ENCODE data around the gene ADAT3. TPM values are rescaled to one million over a fixed set of nuclear protein-coding genes. Genes with fewer than 3 reads are reported as not detected.
A peak's percentile ranks its signal among the peaks of the same experiment; 100 is the strongest.

Gene ADAT3
- total and polyA plus RNA-seq, 10 donors, result 3.2 to 11.0 (median 8.2) TPM

GRCh38 chr19:1906985-1907562, 1.9 kb downstream of the ADAT3 start:
- Histone ChIP-seq H3K27ac (peak overlapping the region in 4 of 8 donors; percentile 9 to 65 (median 28)), H3K4me1 (peaks cover 27 to 91% (median 75%) of the 10 kb centered on the region in 6 donors), H3K27me3 (replicated peaks in 1 of 7) (no peaks in the 10 kb centered on the region), H3K4me3 (no peak overlapping the region), H3K36me3 (peaks cover 0 to 42% (median 3%) of the 10 kb centered on the region in 6 donors), H3K9me3 (no peaks in the 10 kb centered on the region)
- DNase-seq, result no peak
- TF ChIP-seq POLR2A (IDR thresholded peaks at IDR 0.05) (no peak), POLR2AphosphoS5 (IDR thresholded peaks at IDR 0.05) (no peak)
- TF ChIP-seq, protein P1, sequence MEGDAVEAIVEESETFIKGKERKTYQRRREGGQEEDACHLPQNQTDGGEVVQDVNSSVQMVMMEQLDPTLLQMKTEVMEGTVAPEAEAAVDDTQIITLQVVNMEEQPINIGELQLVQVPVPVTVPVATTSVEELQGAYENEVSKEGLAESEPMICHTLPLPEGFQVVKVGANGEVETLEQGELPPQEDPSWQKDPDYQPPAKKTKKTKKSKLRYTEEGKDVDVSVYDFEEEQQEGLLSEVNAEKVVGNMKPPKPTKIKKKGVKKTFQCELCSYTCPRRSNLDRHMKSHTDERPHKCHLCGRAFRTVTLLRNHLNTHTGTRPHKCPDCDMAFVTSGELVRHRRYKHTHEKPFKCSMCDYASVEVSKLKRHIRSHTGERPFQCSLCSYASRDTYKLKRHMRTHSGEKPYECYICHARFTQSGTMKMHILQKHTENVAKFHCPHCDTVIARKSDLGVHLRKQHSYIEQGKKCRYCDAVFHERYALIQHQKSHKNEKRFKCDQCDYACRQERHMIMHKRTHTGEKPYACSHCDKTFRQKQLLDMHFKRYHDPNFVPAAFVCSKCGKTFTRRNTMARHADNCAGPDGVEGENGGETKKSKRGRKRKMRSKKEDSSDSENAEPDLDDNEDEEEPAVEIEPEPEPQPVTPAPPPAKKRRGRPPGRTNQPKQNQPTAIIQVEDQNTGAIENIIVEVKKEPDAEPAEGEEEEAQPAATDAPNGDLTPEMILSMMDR (IDR thresholded peaks at IDR 0.05 in 8 of 11, conservative IDR thresholded peaks at IDR 0.05 in 3 of 11), result no peak
- WGBS, 5 donors, result 84 to 97% (median 94%) methylated on average over 10 of the region's 10 CpGs
- intact Hi-C loops (cut with DNase I; ENCODE audit: low total_unique reads), result no loop called here

GRCh38 chr19:1907563-1908363, 2.6 kb downstream of the ADAT3 start:
- DNase-seq, result no peak
- TF ChIP-seq POLR2AphosphoS5 (IDR thresholded peaks at IDR 0.05) (peak in 1 of 3 donors; percentile 40), POLR2A (IDR thresholded peaks at IDR 0.05) (no peak)
- intact Hi-C loops (cut with DNase I; ENCODE audit: low total_unique reads), result no loop called here
- H3K4me3 ChIP-seq, result peak overlapping the region in 1 of 8 donors; percentile 30
- peaks cover 26 to 84% (median 71%) of the 10 kb centered on the region in 6 donors for H3K4me1 ChIP-seq
- H3K36me3 ChIP-seq, result peaks cover 0 to 49% (median 10%) of the 10 kb centered on the region in 6 donors
- 78 to 88% (median 83%) methylated on average over 14 to 43 of the region's 43 CpGs for WGBS, 5 donors
- no peaks in the 10 kb centered on the region for H3K27me3 ChIP-seq (replicated peaks in 1 of 7)
- H3K9me3 ChIP-seq, result no peaks in the 10 kb centered on the region
- peak overlapping the region in 5 of 8 donors; percentile 9 to 65 (median 32) for H3K27ac ChIP-seq

- 85 to 93% (median 90%) methylated on average over 5 to 13 of the region's 13 CpGs for WGBS, 5 donors
- DNase-seq, result no peak
- peak overlapping the region in 1 of 8 donors; percentile 30 for H3K4me3 ChIP-seq
Observed at GRCh38 chr19:1908364-1908678, 3.1 kb downstream of the ADAT3 start.

GRCh38 chr19:1909761-1910080, 4.5 kb downstream of the ADAT3 start:
- no peak for DNase-seq
- Histone ChIP-seq H3K4me3 (no peak overlapping the region), H3K36me3 (peaks cover 0 to 68% (median 25%) of the 10 kb centered on the region in 6 donors), H3K27me3 (replicated peaks in 1 of 7) (no peaks in the 10 kb centered on the region), H3K27ac (peak overlapping the region in 3 of 8 donors; percentile 10 to 38 (median 35)), H3K9me3 (no peaks in the 10 kb centered on the region), H3K4me1 (peaks cover 15 to 76% (median 52%) of the 10 kb centered on the region in 6 donors)
- TF ChIP-seq POLR2A (IDR thresholded peaks at IDR 0.05) (no peak), POLR2AphosphoS5 (IDR thresholded peaks at IDR 0.05) (peak in 1 of 3 donors; percentile 11)
- TF ChIP-seq, protein P1 (IDR thresholded peaks at IDR 0.05 in 8 of 11, conservative IDR thresholded peaks at IDR 0.05 in 3 of 11), result no peak
- intact Hi-C loops (cut with DNase I; ENCODE audit: low total_unique reads), result no loop called here
- 35 to 50% (median 41%) methylated on average over 4 to 10 of the region's 10 CpGs for WGBS, 5 donors

More at GRCh38 chr19:1908364-1908678, 3.1 kb downstream of the ADAT3 start:
- intact Hi-C loops (cut with DNase I; ENCODE audit: low total_unique reads), result no loop called here
- H3K9me3 ChIP-seq, result no peaks in the 10 kb centered on the region
- no peaks in the 10 kb centered on the region for H3K27me3 ChIP-seq (replicated peaks in 1 of 7)
- H3K27ac ChIP-seq, result peak overlapping the region in 5 of 8 donors; percentile 9 to 65 (median 32)
- H3K36me3 ChIP-seq, result peaks cover 0 to 54% (median 16%) of the 10 kb centered on the region in 6 donors
- peaks cover 22 to 84% (median 66%) of the 10 kb centered on the region in 6 donors for H3K4me1 ChIP-seq
- TF ChIP-seq, protein P1 (IDR thresholded peaks at IDR 0.05 in 8 of 11, conservative IDR thresholded peaks at IDR 0.05 in 3 of 11), result no peak
- TF ChIP-seq POLR2A (IDR thresholded peaks at IDR 0.05) (no peak), POLR2AphosphoS5 (IDR thresholded peaks at IDR 0.05) (no peak)

Measured in spleen (tissue), 11 donors.